H4 (cell line): Measurements from ENCODE around the gene KPNB1. TPM values are rescaled to one million over a fixed set of nuclear protein-coding genes. Genes with fewer than 3 reads are reported as not detected.

Source experiments
- DNase-seq: peaks from one replicate; pipeline ENCODE4 v3.0.0-alpha.2; 2015; ENCODE audit warnings: low spot score
- total RNA-seq: library from RNA; depleted of rRNA; stranded (reverse); fragments of >200 nt; shearing (Covaris generic); gene quantifications from 2 replicates; pipeline ENCODE4 v1.2.3, GENCODE V29; 2014

KPNB1 gene
- total RNA-seq, 1 experiment from 2014 or later: 436 TPM

DNA sequence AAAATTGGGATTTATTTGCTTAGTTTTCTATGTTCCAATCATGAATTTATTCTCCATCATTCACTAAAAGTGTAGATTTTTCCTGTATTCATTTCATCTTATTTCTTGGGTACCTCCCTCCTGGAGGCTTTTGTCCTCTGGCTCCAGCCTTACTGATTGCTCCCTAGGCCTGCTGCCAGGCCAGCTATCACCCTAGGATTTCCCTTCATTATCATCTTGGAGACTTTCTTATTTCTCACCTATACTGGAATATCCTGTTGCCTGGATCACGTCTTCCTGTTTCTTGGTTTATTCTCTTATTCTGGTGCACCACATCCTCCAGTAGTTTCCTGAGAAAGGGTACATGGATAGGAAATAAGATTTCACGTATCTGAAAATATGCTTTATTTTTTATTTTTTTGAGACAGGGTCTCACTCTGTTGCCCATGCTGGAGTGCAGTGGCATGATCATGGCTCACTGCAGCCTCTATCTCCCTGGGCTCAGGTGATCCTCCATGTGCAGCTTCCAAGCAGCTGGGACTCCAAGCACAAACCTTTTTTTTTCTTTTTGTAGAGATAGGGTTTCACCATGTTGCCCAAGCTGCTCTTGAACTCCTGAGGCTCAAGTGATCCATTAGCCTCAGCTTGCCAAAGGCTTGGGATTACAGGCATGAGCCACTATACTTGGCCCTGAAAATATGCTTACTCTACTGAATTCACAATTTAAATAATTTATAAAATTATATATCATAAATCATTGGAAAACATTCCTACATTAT, 13.3 kb upstream of the KPNB1 start:
- DNase-seq: no peak

DNA sequence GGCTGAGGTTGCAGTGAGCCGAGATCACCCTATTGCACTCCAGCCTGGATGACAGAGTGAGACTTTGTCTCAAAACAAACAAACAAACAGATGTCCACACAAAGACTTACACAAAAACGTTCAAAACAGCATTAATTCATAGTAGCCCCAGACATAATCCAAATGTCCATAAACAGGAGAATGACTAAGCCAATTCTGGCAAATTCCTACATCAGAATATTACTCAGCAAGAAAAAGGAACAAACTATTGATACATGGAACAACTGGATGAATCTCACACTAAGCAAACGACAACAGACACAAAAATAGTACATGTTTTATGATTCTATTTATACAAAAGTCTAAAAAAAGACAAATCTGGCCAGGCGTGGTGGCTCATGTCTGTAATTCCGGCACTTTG, 10.8 kb upstream of the KPNB1 start:
- DNase-seq: no peak

DNA sequence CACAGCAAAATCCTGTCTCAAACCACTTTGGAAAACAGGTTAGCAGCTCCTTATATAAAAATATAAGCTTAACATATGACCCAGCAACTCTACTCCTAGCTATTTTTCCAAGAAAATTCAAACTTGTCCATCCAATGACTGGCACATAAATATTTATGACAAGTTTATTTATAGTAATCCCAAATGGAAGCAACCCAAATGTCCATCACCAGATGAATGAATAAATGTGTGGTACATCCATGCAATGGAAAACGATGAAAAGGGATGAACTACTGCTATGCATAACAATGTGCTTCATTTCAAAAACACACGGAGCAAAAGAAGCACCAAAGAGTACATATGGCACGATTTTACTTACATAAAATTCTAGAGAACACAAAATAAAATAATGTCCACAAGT, 9.6 kb upstream of the KPNB1 start:
- no peak for DNase-seq

DNA sequence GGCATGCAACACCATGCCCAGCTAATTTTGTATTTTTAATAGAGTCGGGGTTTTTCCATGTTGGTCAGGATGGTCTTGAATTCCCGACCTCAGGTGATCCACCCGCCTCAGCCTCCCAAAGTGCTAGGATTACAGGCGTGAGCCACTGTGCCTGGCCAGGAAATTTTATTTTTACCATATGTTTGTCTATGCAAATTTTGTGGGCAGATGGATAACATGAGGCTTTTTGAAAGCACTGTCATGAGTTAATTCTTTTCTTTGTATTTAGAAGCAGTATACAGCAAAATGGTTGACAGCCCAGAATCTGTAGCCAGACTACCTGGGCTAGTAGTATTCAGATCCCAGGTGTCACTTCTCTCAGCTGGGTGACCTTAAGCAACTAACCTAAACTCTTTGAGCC, 8.5 kb upstream of the KPNB1 start:
- no peak for DNase-seq

DNA sequence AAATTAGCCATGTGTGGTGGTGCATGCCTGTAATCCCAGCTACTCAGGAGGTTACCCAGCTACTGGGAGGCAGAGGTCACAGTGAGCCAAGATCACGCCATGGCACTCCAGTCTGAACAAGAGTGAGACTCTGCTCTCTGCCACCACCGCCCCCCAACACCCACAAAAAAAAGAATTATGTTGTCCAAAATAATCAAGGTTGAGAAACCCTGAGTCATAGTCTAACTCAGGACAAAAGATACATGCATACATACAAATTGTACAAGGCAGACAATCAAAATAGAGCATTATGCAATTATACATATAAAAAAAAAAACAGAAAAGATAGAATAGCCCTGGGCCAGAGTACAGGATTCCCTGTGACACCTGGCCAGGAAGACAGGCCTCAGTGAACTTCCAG, 6.6 kb upstream of the KPNB1 start:
- DNase-seq: no peak

DNA sequence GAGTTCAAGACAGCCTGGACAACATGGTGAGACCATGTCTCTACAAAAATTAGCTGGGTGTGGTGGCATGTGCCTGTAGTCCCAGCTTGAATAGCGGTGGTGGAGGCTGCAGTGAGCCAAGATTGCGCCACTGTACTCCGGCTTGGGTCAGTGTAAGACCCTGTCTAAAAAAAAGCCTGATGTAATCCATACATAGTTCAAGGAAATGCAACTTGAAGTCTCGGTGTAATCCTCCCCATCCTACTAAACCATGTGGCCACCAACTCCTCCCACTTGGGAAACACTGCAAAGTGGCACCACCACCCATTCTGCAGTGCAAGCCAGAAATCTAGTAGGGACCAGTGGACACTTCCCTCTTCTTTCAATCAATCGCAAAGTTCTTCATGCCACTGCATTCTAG, 5.4 kb upstream of the KPNB1 start:
- DNase-seq: no peak

DNA sequence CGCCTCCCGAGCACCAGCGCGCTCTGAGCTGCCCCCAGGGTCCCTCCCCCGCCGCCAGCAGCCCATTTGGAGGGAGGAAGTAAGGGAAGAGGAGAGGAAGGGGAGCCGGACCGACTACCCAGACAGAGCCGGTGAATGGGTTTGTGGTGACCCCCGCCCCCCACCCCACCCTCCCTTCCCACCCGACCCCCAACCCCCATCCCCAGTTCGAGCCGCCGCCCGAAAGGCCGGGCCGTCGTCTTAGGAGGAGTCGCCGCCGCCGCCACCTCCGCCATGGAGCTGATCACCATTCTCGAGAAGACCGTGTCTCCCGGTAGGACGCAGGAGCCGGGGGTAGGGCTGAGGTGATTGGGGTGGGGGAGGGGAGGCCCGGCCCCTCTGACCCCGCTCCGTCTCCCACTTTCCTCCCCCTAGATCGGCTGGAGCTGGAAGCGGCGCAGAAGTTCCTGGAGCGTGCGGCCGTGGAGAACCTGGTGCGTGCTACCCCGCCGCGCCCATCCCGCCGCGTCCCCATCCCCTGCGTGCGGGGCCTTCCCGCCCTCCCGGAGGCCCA, 329 bp downstream of the KPNB1 start:
- no peak for DNase-seq

DNA sequence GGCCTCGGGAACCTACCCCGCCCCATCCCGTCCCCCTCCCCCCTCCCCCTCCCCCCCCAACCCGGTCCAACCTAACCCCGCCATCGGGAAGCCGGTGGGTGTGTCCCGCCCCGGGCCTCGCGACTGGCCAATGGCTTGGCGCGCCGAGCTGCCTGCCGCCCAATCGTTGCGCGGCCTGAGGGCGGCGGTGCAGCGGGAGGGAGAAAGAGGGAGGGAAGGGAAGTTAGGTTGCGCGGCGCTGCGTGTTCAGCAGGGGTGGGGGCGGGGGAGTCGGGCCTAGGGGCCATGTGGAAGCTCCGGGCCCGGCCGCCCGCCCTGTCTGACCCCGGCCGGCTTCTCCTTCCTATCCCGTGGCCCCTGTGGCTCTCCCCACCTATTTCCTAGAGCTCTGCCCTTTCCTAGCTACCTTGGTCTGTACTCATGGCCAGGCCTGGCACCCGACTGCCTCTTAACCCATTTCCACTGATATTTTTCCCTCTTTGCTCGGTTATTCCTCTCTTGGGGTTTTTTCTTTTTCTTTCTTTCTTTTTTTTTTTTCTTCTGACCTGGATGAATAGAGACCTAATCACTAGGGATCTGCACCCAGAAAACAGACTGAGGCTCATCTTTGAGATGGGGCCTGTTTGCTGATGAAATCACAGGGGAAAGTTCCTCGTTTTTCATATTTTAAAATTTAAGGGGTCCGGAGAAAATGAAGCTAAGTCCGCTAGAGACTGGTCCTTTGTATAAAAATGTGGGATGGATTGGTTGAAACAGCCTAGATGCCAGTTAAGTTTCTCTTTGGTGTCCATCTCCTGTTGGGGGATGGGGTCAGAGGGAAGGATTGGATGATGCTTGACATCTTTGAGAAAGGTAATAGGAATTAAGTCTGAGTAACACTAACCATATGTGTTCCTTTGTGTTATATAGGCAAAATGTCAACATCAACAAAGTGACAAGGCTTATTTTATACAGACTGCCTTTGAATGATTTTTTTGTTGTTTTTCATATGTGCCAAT, 1.1 kb downstream of the KPNB1 start:
- peak; percentile 98 for DNase-seq

DNA sequence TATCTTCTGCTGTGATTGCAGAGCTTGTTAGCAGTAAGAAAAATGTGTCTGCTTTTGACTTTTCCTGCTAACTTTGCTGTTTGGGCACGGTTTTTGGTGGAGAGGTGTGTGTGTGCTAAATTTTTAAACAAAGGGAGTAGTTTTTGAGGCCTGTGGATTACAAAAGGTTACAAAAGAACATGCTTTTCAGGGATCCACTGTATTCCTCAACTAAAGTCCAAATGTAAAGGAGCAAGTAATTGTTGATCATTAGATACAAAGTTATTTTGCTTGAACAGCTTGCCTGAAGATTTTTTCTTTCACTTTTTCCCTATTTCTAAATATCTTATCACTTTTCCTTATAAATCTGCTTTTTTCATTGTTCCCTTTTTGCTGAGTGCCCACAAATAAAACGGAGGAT, 2.0 kb downstream of the KPNB1 start:
- no peak for DNase-seq

DNA sequence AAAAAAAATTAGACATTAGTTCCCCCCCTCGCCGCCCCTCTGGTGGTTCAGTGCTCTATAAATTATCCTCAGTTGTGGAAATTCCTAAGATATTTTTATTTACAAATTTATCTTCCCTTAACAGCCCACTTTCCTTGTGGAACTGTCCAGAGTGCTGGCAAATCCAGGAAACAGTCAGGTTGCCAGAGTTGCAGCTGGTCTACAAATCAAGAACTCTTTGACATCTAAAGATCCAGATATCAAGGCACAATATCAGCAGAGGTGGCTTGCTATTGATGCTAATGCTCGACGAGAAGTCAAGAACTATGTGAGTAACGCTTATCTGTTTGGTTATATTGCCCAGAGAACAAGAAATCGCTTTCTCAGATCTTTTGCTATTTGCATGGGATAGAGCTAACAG, 2.9 kb downstream of the KPNB1 start:
- DNase-seq: no peak

DNA sequence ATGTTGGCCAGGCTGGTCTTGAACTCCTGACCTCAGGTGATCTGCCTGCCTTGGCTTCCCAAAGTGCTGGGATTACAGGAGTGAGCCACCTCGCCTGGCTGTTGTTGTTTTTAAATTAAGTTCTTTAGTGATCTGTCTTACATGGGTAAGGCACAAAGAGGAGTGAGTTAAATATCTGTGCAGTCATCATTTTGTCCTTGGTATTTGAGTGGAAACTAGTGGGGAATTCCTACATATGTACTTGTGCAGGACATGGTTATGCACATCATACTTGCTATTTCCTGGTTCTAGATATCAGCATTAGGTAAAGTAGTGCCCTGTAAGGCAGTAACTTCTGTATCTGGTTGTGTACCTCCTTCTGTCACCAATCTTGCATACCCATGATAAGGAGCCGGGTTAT, 3.7 kb downstream of the KPNB1 start:
- no peak for DNase-seq

DNA sequence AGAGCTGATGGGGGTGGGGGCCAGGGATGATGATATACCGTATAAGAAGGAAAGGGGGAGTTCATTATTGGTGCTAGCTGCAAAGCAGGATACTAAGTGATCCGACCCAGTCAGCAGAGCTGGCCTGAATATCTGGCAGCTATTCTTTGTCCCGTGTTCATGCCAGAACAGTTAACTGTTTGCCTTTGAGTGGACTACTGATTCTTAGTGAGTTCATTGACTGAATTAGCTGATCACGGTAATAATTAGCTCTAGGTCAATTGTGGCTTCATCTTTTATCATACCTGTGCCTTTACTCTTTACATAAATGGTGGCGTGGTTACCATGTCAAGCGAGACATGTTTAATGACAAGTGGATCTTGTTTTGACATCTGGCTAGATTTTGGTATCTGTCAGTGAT, 5.3 kb downstream of the KPNB1 start:
- DNase-seq: no peak

DNA sequence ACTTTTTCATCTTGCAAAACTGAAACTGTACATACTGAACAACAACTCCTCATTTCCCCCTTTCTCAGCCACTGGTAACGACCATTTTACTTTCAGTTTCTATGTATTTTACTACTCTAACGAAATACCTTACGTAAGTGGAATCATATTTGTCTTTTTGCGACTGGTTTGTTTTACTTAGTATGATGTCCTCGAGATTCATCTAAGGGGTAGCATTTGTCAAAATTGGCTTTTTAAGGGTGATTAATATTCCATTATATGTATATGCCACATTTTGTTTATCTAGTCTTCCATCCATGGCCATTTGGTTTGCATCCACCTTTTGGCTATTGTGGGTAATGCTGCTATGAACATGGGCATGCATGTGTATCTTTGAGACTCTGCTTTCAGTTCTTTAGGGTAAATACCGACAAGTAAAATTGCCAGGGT, 10.4 kb downstream of the KPNB1 start:
- DNase-seq: no peak

DNA sequence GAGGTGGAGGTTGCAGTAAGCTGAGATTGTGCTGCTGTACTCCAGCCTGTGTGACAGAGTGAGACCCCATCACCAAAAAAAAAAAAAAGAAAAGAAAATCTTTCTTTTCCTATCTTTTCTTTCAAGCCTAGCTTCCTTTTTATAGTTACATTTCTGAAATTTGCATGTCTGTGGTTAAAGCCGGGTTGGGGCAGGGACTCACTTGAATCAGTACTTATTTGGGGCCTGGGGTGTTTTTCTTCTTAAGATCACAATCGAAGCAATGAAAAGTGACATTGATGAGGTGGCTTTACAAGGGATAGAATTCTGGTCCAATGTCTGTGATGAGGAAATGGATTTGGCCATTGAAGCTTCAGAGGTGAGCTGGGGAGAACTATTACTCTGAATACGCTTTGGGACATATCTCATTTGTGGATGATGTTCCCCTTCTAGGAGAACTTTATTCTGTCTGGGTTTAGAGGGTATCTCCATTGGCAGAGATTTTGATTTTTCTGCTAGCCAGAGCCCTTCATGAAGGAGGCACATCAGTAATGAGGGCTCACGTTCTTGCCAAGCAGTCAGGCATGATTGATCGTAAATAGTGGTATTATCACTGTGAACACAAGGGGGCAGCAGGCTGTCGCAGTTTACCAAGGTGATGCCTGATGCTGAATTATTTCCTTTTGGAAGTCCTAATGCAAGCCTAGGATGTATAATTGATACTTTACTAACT, 14.3 kb downstream of the KPNB1 start:
- DNase-seq: peak; percentile 67

DNA sequence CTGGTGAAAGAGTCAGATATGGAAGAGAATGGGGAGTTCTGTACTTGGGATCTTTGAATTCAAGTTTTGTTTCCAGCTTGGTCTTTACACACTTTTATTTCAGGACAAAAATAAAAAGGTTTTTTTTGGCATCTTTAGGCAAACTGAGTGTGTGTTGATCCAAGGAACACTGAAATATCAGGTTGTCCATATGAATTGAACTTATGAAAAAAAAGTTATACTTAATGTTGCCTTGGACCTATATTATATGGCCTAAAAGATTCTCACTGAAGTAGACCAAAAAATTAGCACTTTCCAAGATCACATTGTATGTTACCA, 14.9 kb downstream of the KPNB1 start:
- DNase-seq: no peak

DNA sequence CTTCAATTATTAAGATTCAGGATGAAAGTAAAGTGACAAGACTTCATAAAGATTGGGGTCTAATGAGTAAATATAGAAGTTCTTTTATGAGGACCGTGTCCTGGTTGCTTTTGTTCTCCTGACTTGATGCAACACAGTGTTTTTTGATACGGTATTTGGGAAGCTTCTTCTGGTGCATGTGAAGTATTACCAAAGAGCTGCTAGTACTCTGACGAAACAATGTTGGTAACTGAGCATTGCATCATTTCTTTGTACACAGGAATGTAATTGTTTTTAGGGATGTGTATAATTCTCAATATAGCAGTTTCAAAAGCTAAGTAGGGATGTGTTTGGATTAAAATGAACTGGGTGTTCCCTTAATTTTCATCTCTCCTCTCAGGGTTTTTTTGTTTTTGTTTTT, 15.9 kb downstream of the KPNB1 start:
- DNase-seq: no peak

DNA sequence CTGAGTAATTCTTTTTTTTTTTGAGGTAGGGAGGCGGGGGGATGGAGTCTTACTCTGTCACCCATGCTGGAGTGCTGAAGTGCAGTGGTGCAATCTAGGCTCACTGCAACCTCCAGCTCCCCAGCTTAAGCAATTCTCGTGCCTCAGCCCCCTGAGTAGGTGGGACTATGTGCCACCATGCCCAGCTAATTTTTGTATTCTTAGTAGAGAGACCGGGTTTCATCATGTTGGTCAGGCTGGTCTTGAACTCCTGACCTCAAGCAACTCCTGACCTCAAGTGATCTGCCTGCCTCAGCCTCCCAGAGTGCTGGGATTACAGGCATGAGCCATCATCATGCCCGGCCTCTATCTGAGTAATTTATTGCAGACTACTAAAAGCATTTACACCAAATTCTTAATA, 19.4 kb downstream of the KPNB1 start:
- DNase-seq: no peak

DNA sequence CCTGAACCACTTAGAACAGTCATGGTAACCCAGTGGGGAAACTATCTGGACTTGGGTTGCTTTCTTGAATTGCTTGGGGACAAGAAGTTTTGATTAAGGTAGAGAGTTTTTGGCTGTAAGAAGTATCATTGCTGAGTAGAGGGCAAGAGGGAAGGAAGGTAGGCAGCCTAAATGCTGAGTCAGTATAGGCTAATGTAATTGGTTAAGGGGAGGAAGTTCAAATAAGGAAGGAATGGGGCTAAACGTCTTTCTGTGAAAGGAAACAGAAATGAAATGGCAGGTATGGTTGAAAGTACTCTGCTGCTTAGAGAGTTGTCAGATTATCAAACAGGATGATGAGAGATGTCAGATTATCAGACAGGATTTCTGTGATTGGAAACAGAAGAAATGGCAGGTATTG, 20.3 kb downstream of the KPNB1 start:
- no peak for DNase-seq

DNA sequence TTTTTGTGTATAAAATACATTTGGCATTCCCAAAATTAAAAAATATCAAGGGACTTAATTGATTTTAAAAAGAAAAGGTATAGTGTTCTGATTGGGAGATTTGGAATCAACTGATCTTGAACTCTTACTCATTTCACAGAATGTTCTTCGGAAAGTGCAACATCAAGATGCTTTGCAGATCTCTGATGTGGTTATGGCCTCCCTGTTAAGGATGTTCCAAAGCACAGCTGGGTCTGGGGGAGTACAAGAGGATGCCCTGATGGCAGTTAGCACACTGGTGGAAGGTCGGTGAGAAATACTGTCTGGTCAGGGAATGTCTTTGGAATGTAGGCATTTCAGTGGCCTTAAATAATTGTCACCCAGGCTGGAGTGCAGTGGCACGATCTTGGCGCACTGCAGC, 24.8 kb downstream of the KPNB1 start:
- no peak for DNase-seq

DNA sequence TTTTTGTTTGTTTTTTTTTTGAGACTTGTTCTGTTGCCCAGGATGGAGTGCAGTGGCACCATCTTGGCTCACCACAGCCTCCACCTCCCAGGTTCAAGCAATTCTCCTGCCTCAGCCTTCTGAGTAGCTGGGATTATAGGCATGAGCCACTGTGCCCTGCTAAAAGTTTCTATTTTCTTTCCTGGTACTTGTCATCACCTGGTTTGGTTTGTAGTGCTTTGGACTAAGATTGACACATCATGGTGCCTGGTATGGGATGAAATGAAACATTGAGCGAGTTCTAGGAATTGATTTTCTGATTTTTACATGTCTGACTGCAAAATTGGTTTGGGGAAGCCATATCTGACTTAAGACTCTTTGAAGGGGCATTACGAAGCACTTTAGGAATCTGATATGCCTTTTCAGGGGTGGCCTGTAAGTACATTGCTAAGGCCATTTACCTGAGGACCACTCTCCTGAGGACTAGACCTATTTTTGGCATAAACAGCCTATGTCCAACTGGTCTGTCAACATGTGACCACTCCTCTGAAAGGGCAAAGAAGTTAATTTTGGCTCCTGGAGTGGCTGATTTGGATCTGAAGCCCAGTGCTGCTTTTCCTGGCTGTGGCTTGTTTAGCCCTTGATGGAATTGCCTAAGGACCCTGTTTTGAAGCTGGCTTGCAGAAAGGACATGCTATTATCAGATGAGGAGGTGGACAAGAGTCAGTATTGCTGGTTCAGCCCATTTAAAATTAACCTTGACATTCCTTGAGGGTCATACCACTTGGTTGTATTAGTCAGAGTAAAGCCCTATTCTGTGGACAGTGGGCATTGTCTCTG, 25.9 kb downstream of the KPNB1 start:
- no peak for DNase-seq

DNA sequence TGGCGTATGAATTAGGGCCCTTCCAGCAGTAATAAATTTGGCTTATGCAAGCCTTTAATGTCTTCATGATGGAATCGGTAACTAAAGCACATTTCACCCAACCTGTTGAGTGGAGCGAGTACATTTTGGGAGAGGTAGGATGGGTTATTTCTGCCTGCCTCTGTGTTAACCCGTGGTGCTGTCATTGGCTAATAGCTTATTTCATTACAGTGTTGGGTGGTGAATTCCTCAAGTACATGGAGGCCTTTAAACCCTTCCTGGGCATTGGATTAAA, 26.4 kb downstream of the KPNB1 start:
- DNase-seq: no peak
